GM12891 (cell line): Measurements from ENCODE around the gene PRSS50.

ENCODE experiments used
- PAX5 ChIP-seq: IDR thresholded peaks from 2 replicates; pipeline ENCODE4 v1.6.1; 2011; ENCODE audit warnings: low read length, moderate library complexity, mild to moderate bottlenecking; ENCODE audit not compliant: insufficient read depth, severe bottlenecking
- POLR2A ChIP-seq: IDR thresholded peaks from 2 replicates; pipeline ENCODE4 v1.6.1; 2011; ENCODE audit warnings: low read depth, low read length, control low read depth
- POLR2AphosphoS5 ChIP-seq: IDR thresholded peaks from 2 replicates; pipeline ENCODE4 v1.6.1; 2011; ENCODE audit warnings: low read depth, low read length, control low read depth
- POU2F2 ChIP-seq: IDR thresholded peaks from 2 replicates; pipeline ENCODE4 v1.6.1; 2011; ENCODE audit warnings: low read depth, mild to moderate bottlenecking, control low read depth, low read length, moderate library complexity
- SPI1 ChIP-seq: IDR thresholded peaks from 2 replicates; pipeline ENCODE4 v1.6.1; 2011; ENCODE audit warnings: low read depth, low read length, control low read depth
- TAF1 ChIP-seq: IDR thresholded peaks from 2 replicates; pipeline ENCODE4 v1.6.1; 2011; ENCODE audit warnings: low read depth, low read length, control low read depth

GRCh38 chr3:46764206-46764605, 46.5 kb upstream of the PRSS50 start:
- TF ChIP-seq POLR2A (no peak), TAF1 (no peak), POU2F2 (no peak), POLR2AphosphoS5 (no peak), SPI1 (no peak), PAX5 (no peak)
